H1 (cell line): ENCODE measurements around the gene GPATCH4. TPM values are rescaled to one million over a fixed set of nuclear protein-coding genes. Genes with fewer than 3 reads are reported as not detected.

ENCODE experiments used
- polyA plus RNA-seq, 7 experiments: library from polyadenylated mRNA; depleted of rRNA in 3 of 7; stranded (reverse) in 5 of 7; unstranded in 2 of 7; fragments of >200 nt in 5 of 7; fragments of 200-250 nt in 2 of 7; gene quantifications; 1 replicate in 5 of 7; 2 replicates in 1 of 7; 4 replicates in 1 of 7; pipeline versions ENCODE4 v1.2.1 to v1.2.3, GENCODE V29; 2011 to 2013; ENCODE audit warnings: missing spikeins in 2 of 7, mixed read lengths in 2 of 7
- total RNA-seq: library from RNA; stranded (reverse); fragmentation: NEBNext Ultra II Directional; extraction: Animal tissue kit (Norgen Biotek cat#: 25700); gene quantifications from 2 replicates; pipeline ENCODE4 v1.2.1, GENCODE V29; 2021

GPATCH4 gene
- total and polyA plus RNA-seq, 2 of the 8 experiments (the other 6 are each of a cell fraction or from before 2014, with no cell fraction given): 20.5 to 47.9 TPM

Other genes with a start within 250 kb of the GPATCH4 start
- 2.2 and 2.6 TPM in 2 replicates for gene RHBG, start 232.3 kb downstream of the GPATCH4 start, total RNA-seq
- gene RHBG, start 232.3 kb downstream of the GPATCH4 start, polyA plus RNA-seq (2011; rRNA removed): 2.7 and 3.1 TPM in 2 replicates
- gene MEF2D, start 100.7 kb downstream of the GPATCH4 start, total RNA-seq: 17.3 and 19.5 TPM in 2 replicates
- gene MEF2D, start 100.7 kb downstream of the GPATCH4 start, polyA plus RNA-seq (2011; rRNA removed): 20.3 and 44.4 TPM in 2 replicates
- 20.9 and 22.3 TPM in 2 replicates for gene IQGAP3, start 28.9 kb downstream of the GPATCH4 start, total RNA-seq
- gene IQGAP3, start 28.9 kb downstream of the GPATCH4 start, polyA plus RNA-seq (2011; rRNA removed): 14.6 and 18.2 TPM in 2 replicates
- gene TTC24, start 21.8 kb downstream of the GPATCH4 start, total RNA-seq: not detected in 2 replicates
- 0.08 TPM in 1 of 2 replicates, not detected in the other for gene TTC24, start 21.8 kb downstream of the GPATCH4 start, polyA plus RNA-seq (2011; rRNA removed)
- gene NAXE, start 9.7 kb downstream of the GPATCH4 start, total RNA-seq: 73.1 and 75.4 TPM in 2 replicates
- 74.3 and 99.5 TPM in 2 replicates for gene NAXE, start 9.7 kb downstream of the GPATCH4 start, polyA plus RNA-seq (2011; rRNA removed)
- gene HAPLN2, start 17.9 kb upstream of the GPATCH4 start, total RNA-seq: 0.19 TPM in 1 of 2 replicates, not detected in the other
- gene HAPLN2, start 17.9 kb upstream of the GPATCH4 start, polyA plus RNA-seq (2011; rRNA removed): 0.51 and 1.2 TPM in 2 replicates
- gene BCAN, start 40.6 kb upstream of the GPATCH4 start, total RNA-seq: 3.8 and 4.5 TPM in 2 replicates
- 17.1 and 24.0 TPM in 2 replicates for gene BCAN, start 40.6 kb upstream of the GPATCH4 start, polyA plus RNA-seq (2011; rRNA removed)
- 135 and 138 TPM in 2 replicates for gene NES, start 75.9 kb upstream of the GPATCH4 start, total RNA-seq
- gene NES, start 75.9 kb upstream of the GPATCH4 start, polyA plus RNA-seq (2011; rRNA removed): 13.3 and 20.3 TPM in 2 replicates
- gene CRABP2, start 104.1 kb upstream of the GPATCH4 start, total RNA-seq: 119 TPM in 2 replicates
- gene CRABP2, start 104.1 kb upstream of the GPATCH4 start, polyA plus RNA-seq (2011; rRNA removed): 69.2 and 130 TPM in 2 replicates
- 28.4 and 31.8 TPM in 2 replicates for gene METTL25B, start 127.0 kb upstream of the GPATCH4 start, total RNA-seq
- 30.1 and 43.1 TPM in 2 replicates for gene METTL25B, start 127.0 kb upstream of the GPATCH4 start, polyA plus RNA-seq (2011; rRNA removed)
- 47.5 and 53.1 TPM in 2 replicates for gene ISG20L2, start 127.3 kb upstream of the GPATCH4 start, total RNA-seq
- gene ISG20L2, start 127.3 kb upstream of the GPATCH4 start, polyA plus RNA-seq (2011; rRNA removed): 46.9 and 53.0 TPM in 2 replicates
- gene MRPL24, start 139.6 kb upstream of the GPATCH4 start, total RNA-seq: 34.4 and 35.2 TPM in 2 replicates
- gene MRPL24, start 139.6 kb upstream of the GPATCH4 start, polyA plus RNA-seq (2011; rRNA removed): 23.4 and 29.7 TPM in 2 replicates
- gene HDGF, start 150.2 kb upstream of the GPATCH4 start, total RNA-seq: 391 and 395 TPM in 2 replicates
- 132 and 145 TPM in 2 replicates for gene HDGF, start 150.2 kb upstream of the GPATCH4 start, polyA plus RNA-seq (2011; rRNA removed)
- 102 and 115 TPM in 2 replicates for gene PRCC, start 166.1 kb upstream of the GPATCH4 start, total RNA-seq
- 84.1 and 95.2 TPM in 2 replicates for gene PRCC, start 166.1 kb upstream of the GPATCH4 start, polyA plus RNA-seq (2011; rRNA removed)
- gene SH2D2A, start 215.4 kb upstream of the GPATCH4 start, total RNA-seq: 3.3 and 4.5 TPM in 2 replicates
- 7.9 and 13.7 TPM in 2 replicates for gene SH2D2A, start 215.4 kb upstream of the GPATCH4 start, polyA plus RNA-seq (2011; rRNA removed)